HT-29 (cell line): ENCODE results near the gene CCR6. TPM values are rescaled to one million over a fixed set of nuclear protein-coding genes. Genes with fewer than 3 reads are reported as not detected.
"Not testable (repeated sequence)": the region's sequence is repeated elsewhere in the genome, so short reads cannot be mapped to it uniquely, and the experiment has no call there.

ENCODE experiments used
- DNase-seq: peaks from one replicate; pipeline ENCODE4 v3.0.0-alpha.2; 2015; ENCODE audit warnings: low spot score
- total RNA-seq: library from RNA; depleted of rRNA; stranded (reverse); fragments of >200 nt; shearing (Covaris generic); gene quantifications from 2 replicates; pipeline ENCODE4 v1.2.3, GENCODE V29; 2014

The CCR6 gene
- total RNA-seq, 1 experiment from 2014 or later, result 0.05 TPM

DNA sequence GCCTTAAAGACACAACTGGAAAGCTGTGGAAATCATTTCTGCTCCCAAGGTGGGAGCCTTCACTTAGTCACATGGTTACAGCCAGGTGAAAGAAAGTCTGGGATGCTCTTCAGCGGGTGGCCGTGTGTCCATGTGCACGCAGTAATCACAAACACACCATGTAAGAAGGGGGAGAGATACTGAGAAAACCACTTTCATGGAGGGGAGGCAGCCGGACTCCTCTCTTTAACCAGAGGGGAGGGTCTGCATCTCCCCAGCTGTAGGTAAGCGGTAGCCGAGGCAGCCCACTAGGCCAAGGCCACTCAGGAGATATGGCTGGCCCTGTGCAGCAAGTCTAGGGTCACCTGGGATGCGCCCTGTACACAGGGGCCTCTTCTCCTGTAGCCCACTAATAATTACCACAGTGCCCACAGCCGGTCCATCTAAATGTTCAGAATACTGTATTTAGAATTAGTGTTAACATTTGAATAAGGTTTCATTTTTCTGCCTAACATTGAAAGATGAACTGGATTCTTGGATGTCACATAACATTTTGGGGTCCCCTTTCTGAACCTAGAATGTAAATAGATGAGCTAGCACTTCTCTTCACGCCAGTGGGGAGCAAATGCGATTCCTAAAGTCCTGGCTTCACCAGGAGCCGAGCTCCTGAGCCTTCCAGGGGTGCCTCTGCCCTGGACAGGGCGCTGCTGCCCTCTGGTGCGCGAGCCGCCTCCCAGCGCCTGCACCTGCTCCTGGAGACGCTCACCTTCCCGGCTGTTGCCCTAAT lies 19.0 kb downstream of the CCR6 start:
- DNase-seq, result peak; percentile 68

DNA sequence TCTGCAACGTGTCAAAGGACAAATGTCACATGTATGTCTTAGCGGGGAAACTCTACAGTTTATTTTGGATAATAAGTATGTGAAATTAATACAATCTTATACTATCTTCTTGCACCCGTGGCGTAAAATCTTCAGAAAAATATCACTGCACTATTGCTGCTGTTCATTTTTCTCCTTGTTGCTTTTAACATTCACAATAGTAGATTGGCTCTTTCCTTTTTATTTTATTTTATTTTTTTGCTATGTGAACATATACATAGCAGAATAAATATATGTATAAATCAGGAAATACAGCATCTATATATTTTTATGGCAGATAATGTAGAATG lies 19.5 kb downstream of the CCR6 start:
- no peak for DNase-seq

GRCh38 chr6:167143041-167143440 lies 20.1 kb downstream of the CCR6 start:
- no peak for DNase-seq

GRCh38 chr6:167145461-167145860 lies 22.6 kb downstream of the CCR6 start:
- no peak for DNase-seq

DNA sequence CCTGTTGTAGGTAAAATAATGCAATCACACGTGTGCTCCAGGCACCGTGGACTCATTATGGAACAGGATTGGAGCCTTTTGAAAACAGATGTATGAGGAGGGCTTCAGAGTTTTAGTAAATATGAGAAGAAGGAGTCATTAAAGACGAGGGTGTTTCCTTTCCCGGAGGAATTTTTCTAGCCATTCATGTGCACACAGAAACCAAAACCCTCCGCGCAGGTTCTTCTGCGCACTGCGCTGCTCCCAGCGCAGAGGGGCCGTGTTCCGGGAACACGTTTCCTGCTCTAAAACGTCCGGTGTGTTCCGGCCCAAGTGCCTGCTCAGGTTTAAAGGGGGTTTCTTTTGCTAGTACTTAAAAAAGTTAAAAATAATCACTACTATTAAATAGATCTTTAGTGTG lies 23.2 kb downstream of the CCR6 start:
- DNase-seq, result no peak

- no peak for DNase-seq
Measured at GRCh38 chr6:167146977-167147376, 24.1 kb downstream of the CCR6 start.

- DNase-seq, result no peak
Measured at GRCh38 chr6:167148021-167148420, 25.1 kb downstream of the CCR6 start.

DNA sequence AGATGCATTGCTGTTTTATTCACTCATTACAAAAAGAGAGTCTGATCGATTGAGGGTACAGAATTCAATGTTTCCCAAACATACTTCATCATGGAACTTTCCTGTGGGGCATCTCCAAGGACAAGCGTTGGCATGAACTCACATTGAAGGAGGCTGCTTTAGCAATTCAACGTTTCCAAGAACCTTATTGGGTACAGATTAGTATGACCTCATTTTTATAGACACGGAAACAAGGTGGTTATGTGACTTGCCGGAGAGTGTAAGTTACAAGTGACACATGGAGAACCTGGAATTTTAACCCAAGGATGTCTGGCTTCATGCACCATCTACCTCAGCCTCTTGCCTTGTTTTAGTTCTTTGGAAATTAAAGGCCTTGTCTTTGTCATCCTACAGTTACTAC lies 26.1 kb downstream of the CCR6 start:
- DNase-seq, result no peak

GRCh38 chr6:167150941-167151549 lies 28.1 kb downstream of the CCR6 start:
- no peak for DNase-seq

DNA sequence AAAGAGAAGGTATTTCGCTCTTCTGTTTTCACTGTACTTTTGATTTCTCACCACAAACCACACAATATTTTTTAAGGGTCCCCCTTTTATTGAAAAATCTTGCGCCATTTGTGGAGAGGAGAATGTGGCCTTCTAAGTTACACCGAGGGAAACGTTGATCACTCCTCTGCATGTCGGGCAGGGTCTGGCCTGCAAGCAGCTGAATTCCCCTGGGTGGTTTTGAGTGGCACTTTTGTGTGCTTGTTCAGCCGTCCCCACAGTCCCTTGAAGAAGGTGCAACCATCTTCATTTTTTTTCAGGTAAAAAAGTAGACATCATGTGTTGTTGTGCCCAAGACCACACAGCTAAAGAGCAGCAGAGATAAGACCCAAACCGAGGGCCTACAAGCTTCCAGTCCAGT lies 28.8 kb downstream of the CCR6 start:
- DNase-seq, result no peak

DNA sequence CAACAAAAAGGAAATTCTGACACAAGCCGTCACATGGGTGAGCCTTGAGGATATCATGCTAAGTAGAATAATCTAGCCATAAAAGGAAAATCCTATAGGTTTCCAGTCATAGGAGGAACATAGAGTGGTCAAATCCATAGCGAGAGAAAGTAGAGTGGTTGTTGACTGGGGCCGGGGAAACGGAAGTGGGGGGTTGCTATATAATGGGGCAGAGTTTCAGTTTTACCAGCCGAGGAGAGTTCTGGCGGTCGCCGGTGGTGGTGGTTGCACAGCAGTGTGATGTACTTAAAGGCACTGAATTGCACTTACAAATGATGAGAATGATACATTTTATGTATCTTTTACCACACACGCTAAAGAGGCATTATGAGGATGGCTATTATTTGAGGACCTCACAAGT lies 30.0 kb downstream of the CCR6 start:
- no peak for DNase-seq

- no peak for DNase-seq
Measured at GRCh38 chr6:167153521-167153959, 30.6 kb downstream of the CCR6 start.

DNA sequence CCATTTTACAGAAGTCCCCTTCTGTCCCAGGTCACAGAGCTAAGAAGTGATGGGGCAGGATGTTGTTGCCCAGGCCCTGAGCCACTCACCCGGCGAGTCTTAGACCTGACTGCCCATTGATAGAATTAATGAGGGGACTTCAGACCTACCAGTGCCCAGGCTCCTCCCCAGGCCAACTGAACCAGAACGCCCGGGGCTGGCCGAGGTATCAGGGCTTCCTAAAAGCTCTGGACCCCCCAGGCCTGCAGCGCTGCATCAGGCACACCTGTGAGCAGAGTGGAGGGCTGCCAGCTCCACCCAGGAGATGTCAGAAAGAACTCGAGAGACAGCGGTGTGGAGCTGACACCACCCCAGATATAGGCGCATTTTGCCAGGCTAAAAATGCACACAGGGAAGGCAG lies 31.4 kb downstream of the CCR6 start:
- DNase-seq, result no peak

- no peak for DNase-seq
Measured at GRCh38 chr6:167154895-167155294, 32.0 kb downstream of the CCR6 start.

DNA sequence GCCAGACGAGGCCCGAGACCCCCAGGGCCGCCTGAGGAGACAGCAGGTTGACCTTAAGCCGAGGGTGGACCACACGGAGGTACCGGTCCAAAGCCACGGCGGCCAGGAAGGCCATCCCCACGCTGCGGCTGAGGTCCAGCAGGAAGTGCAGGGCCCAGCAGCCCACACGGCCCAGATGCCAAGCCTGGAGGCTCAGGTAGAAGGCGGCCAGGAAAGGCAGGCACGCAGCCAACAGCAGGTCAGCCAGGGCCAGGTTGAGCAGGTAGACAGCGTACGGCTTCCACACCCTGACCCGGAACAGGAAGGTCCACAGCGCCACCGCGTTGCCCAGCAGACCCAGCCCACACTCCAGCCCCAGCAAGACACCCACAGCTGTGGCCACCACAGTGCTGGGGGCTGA lies 34.5 kb downstream of the CCR6 start:
- no peak for DNase-seq

DNA sequence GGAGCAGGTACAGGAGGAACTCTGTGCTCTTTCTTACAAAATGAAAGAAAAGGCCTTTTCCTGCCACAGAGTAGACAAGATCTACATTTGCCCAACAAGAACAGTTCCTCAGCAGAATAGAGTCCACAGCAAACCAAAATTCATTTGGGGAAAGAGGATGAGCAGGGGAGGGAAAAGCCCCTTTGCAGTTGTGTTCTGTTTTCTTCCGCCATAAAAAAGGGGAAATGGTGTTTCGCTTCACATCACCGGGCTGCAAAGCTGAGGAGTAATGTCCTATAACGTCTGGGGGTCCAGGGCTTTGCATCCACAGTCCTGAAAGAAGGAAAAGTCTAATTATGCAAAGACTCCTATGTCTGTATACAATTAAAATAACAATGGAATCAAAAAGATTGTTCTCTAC lies 35.0 kb downstream of the CCR6 start, which contains the start of gene GPR31:
GPR31 (minus strand) TSS at position 118 of the 400 bp plus-strand sequence. CDS start 149 bp downstream, outside the sequence.
- DNase-seq, result no peak

- DNase-seq, result no peak
Measured at GRCh38 chr6:167161851-167162467, 39.1 kb downstream of the CCR6 start.

DNA sequence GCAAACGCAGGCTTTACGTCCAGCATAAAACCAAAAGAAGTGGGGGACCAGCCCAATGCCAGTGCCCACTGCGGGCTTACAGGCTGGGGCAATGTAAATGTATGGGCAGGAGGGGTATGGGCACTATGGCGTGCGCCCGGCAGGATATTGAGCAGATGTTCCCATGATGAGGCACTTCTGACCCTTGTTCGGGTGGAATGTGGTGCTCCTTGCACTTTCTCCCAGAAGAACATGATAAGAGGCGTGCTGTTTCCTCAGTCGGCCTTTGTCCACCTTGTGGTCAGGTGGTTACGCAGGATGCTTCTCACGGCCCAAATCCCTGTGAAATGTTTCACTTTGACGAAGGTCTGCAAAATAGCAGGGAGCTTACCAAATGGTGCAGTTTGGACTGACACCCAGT lies 39.7 kb downstream of the CCR6 start:
- no peak for DNase-seq

GRCh38 chr6:167163476-167164011 lies 40.6 kb downstream of the CCR6 start:
- DNase-seq, result no peak

GRCh38 chr6:167164261-167164660 lies 41.4 kb downstream of the CCR6 start:
- no peak for DNase-seq

- DNase-seq, result no peak
Measured at GRCh38 chr6:167165858-167166471, 43.1 kb downstream of the CCR6 start.

DNA sequence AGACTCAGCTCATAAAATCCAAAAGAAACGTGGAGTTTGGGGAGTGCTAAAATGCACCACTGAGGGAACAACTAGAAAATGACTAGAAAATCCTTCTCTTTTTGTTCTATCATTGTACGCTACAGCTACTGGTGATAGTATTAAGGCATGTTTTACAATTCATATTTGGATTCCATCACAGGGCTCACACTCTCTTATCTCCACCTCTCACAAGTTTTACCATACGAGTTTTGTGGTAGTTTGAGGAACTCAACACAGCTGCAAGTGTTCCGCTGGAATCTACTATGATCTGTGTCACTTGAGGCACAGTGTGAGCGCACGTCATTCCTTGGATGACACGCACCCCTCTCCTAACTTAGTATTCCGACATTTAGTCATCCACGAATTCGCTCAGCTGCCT lies 44.8 kb downstream of the CCR6 start:
- DNase-seq, result not testable (repeated sequence)
